Measurements from ENCODE around the gene LITAFD. TPM values are rescaled to one million over a fixed set of nuclear protein-coding genes. Genes with fewer than 3 reads are reported as not detected.

Gene LITAFD
- total RNA-seq, 1 experiment from 2014 or later, result not detected

GRCh38 chr16:8934601-8935000 lies 52.5 kb downstream of the LITAFD start:
- ChIA-PET CTCF (no interaction called here), POLR2A (no interaction called here), RAD21 (ENCODE audit: low non-redundant PET in 1 of 2, low total read pairs in 2 of 2, uncharacterized antibody in 2 of 2, unreplicated experiment in 2 of 2) (interaction anchor here in 1 of 2 experiments (1.0 kb wide), 1 partner anchor 87 kb away, joined by 3 read pairs; no protein-coding TSS in a partner anchor)
- H3K79me2 ChIP-seq (ENCODE audit: insufficient read depth, low read length), result peaks cover 100% of the 10 kb centered on the region
- H3K9me2 ChIP-seq (ENCODE audit: insufficient read depth), result no peaks in the 10 kb centered on the region
- no TSS peak for BruUV-seq (replicated peaks)
- no peak overlapping the region for H3K4me3 ChIP-seq (replicated peaks in 1 of 2; ENCODE audit: low read depth in 1 of 2, low read length in 2 of 2)
- peaks cover 7 to 19% of the 10 kb centered on the region in 2 experiments for H3K4me1 ChIP-seq (ENCODE audit: control insufficient read depth in 1 of 2, insufficient read depth in 2 of 2, low read length in 2 of 2)
- DNase-seq (ENCODE audit: low read depth, low spot score) (no peak), ATAC-seq (no peak)
- H4K20me1 ChIP-seq (ENCODE audit: insufficient read depth), result peaks cover 63% of the 10 kb centered on the region; the same call in 1 of the 2 replicates
- TF ChIP-seq ELF1 (IDR thresholded peaks at IDR 0.05; ENCODE audit: borderline replicate concordance, low read depth) (no peak), YY1 (IDR thresholded peaks at IDR 0.05; ENCODE audit: extremely low read depth, insufficient replicate concordance, low read depth, low read length) (no peak), POLR2A (IDR thresholded peaks at IDR 0.05; ENCODE audit: borderline replicate concordance, extremely low read depth, insufficient read depth, insufficient read length) (no peak), SP1 (IDR thresholded peaks at IDR 0.05; ENCODE audit: low read depth) (no peak), ZFX (IDR thresholded peaks at IDR 0.05) (no peak)
- TF ChIP-seq, protein P1, sequence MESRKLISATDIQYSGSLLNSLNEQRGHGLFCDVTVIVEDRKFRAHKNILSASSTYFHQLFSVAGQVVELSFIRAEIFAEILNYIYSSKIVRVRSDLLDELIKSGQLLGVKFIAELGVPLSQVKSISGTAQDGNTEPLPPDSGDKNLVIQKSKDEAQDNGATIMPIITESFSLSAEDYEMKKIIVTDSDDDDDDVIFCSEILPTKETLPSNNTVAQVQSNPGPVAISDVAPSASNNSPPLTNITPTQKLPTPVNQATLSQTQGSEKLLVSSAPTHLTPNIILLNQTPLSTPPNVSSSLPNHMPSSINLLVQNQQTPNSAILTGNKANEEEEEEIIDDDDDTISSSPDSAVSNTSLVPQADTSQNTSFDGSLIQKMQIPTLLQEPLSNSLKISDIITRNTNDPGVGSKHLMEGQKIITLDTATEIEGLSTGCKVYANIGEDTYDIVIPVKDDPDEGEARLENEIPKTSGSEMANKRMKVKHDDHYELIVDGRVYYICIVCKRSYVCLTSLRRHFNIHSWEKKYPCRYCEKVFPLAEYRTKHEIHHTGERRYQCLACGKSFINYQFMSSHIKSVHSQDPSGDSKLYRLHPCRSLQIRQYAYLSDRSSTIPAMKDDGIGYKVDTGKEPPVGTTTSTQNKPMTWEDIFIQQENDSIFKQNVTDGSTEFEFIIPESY (IDR thresholded peaks at IDR 0.05; ENCODE audit: extremely low read depth, insufficient replicate concordance, low read length), result no peak
- H3K4me2 ChIP-seq (ENCODE audit: low read length), result no peak overlapping the region
- peaks cover 0 to 6% of the 10 kb centered on the region in 2 experiments; a peak in 2 of 4 replicates for H3K36me3 ChIP-seq (ENCODE audit: control insufficient read depth in 1 of 2, insufficient read depth in 2 of 2, low read length in 2 of 2)
- no peaks in the 10 kb centered on the region for H3K9me3 ChIP-seq (ENCODE audit: control insufficient read depth in 1 of 2, insufficient read depth in 1 of 2, low read depth in 1 of 2, low read length in 2 of 2)
- H3K9ac ChIP-seq (ENCODE audit: low read length), result no peak overlapping the region
- intact Hi-C loops (cut with micrococcal nuclease), result no loop called here
- H3K27ac ChIP-seq (ENCODE audit: low read depth, low read length), result no peak overlapping the region
- no peak overlapping the region for H2AFZ ChIP-seq (ENCODE audit: low read depth, low read length, poor library complexity, severe bottlenecking)
- H3K27me3 ChIP-seq (ENCODE audit: insufficient read depth, low read length), result no peaks in the 10 kb centered on the region

Other genes starting within 250 kb of the LITAFD start
- gene ABAT, start 207.7 kb upstream of the LITAFD start, total RNA-seq (2021; ENCODE audit: unreplicated experiment), result 4.7 TPM
- 14.0 TPM for gene TMEM186, start 84.7 kb upstream of the LITAFD start, total RNA-seq (2021; ENCODE audit: unreplicated experiment)
- gene PMM2, start 84.5 kb upstream of the LITAFD start, total RNA-seq (2021; ENCODE audit: unreplicated experiment), result 53.3 TPM
- 79.7 TPM for gene CARHSP1, start 13.3 kb upstream of the LITAFD start, total RNA-seq (2021; ENCODE audit: unreplicated experiment)
- 154 TPM for gene USP7, start 81.6 kb downstream of the LITAFD start, total RNA-seq (2021; ENCODE audit: unreplicated experiment)
- gene HAPSTR1, start 209.3 kb downstream of the LITAFD start, total RNA-seq (2021; ENCODE audit: unreplicated experiment), result 54.9 TPM